Measurements from ENCODE around the gene ATP1A4.

The ATP1A4 gene

DNA sequence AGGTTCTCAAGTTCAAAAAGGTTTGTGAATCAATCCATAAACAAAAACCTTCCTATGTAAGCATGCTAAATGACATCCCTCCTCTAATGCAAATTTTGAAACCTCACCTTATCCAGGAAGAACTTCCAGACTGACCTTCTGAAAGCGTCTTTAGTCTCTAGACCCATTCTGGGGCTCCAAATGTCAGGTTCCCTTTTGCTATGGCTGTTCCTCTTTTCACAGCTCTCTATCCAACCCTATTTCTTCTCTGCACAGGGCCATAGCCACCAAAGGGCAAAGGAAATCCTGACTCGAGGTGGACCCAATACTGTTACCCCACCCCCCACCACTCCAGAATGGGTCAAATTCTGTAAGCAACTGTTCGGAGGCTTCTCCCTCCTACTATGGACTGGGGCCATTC lies 3.4 kb downstream of the ATP1A4 start:
- no peak for TF ChIP-seq CTCF (IDR thresholded peaks at IDR 0.05)

GRCh38 chr1:160156361-160156760 lies 5.0 kb downstream of the ATP1A4 start:
- no peak for TF ChIP-seq CTCF (IDR thresholded peaks at IDR 0.05)

- TF ChIP-seq CTCF (IDR thresholded peaks at IDR 0.05), result no peak
Observed at GRCh38 chr1:160157174-160157573, 5.8 kb downstream of the ATP1A4 start.

DNA sequence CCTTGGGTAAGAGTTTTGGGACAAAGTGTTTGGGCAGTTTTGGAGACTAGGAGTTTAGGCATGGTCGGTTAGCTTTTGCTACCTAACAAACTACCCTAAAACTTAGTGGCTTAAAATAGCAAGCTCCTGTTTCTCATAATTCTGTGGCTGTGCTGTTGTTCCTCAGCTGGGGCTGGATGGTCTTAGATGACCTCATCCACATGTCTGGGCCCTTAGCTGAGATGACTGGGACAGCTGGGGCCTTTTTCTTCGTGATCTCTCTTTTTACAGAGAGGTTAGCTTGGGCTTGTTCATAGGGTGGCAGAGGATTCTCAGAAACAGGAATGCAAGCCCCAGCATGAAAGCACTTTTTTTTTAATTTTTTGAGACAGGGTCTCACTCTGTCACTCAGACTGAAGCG lies 6.6 kb downstream of the ATP1A4 start:
- no peak for TF ChIP-seq CTCF (IDR thresholded peaks at IDR 0.05)

DNA sequence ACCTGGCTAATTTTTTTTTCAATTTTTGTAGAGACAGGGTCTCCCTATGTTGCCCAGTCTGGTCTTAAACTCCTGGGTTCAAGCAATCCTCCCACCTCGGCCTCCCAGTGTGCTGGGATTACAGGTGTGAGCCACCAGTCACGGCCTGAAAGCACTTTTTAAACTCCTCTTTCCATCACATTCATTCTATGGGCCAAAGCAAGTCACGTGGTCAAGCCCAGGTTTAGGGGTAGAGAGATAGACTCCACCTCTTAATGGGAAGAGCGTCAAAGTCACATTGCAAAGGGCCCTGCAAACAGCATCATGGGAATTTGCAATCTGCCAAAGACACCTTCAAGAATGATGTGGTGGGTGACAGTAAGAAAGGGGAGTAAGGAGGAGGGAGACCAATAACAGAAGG lies 7.1 kb downstream of the ATP1A4 start:
- no peak for TF ChIP-seq CTCF (IDR thresholded peaks at IDR 0.05)

- TF ChIP-seq CTCF (IDR thresholded peaks at IDR 0.05), result no peak
Observed at GRCh38 chr1:160159846-160160245, 8.4 kb downstream of the ATP1A4 start.

DNA sequence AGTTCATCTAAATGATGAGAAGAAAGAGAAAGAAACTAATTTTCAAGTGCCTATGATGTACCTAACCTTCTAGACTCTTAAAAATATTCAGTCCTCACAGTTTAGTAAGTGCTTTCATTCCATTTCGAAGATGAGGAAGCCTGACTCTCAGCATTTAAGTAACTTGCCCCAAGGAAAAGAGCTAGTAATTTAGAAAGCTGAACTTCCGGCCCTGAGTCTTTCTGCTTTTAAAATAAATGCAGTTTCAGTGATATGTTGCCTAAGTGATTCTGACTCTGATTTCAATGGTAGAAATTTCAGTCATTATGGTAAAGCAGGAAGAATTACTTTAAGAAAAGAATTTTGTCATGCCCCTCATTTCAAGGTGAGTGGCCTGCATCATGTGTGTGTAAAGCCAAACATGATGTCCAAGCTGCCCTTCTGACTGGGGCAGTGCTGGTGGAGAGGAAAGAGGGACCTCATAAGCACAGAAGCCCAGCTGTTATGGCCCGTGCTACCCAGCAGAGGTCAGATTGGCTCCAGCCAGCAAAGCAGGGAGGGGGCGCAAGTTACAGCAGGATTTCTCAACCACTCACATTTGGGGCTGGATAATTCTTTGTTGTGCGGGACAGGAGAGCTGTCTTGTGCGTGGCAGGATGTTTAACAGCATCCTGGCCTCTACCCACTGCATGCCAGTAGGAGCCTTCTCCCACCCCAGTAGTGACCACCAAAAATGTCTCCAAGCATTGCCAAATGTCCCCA lies 10.7 kb downstream of the ATP1A4 start:
- TF ChIP-seq CTCF (IDR thresholded peaks at IDR 0.05), result peak; percentile 14; the same call in 1 of the 2 replicates

- TF ChIP-seq CTCF (IDR thresholded peaks at IDR 0.05), result no peak
Observed at GRCh38 chr1:160162931-160163330, 11.5 kb downstream of the ATP1A4 start.
